ENCODE measurements around the gene LCE2B. TPM values are rescaled to one million over a fixed set of nuclear protein-coding genes. Genes with fewer than 3 reads are reported as not detected.

The LCE2B gene
- total RNA-seq, 1 experiment from 2014 or later = not detected

DNA sequence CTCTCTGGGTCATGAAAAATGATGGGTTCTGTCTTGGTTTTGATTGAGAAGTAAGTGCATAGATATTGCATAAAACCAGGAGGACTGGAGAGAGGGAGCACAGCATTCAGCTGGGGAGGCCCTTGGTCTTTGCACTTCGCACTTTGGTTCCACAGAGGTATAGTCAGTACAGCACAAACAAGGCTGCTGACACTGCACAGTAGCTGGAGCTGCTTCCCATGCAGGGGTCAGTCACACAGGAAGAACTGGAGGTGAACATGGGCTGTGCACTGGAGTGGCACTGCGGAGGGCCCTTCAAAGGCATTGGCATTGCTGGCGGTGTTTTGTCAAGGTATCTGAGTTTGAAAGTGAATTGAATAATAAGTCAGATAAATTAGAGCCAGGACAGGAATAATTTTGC, 27.3 kb upstream of the LCE2B start:
- Histone ChIP-seq H2BK120ac (ENCODE audit: low read depth, low read length, poor library complexity, severe bottlenecking) (no peak overlapping the region), H2BK20ac (ENCODE audit: low read depth, low read length, poor library complexity, severe bottlenecking) (no peak overlapping the region), H3K18ac (ENCODE audit: insufficient read length, low read depth, low read length) (no peak overlapping the region), H3K4me1 (ENCODE audit: insufficient read depth, low read length) (no peaks in the 10 kb centered on the region), H3K23ac (ENCODE audit: insufficient read length, low read depth, low read length) (no peak overlapping the region), H3K79me2 (ENCODE audit: insufficient read depth, low read length) (no peaks in the 10 kb centered on the region), H3K14ac (ENCODE audit: insufficient read depth, low read length) (no peak overlapping the region), H4K20me1 (ENCODE audit: control insufficient read depth, insufficient read depth, insufficient read length) (no peaks in the 10 kb centered on the region), H3K9ac (ENCODE audit: extremely low read depth, insufficient read length, low read length) (no peak overlapping the region), H2AK5ac (ENCODE audit: insufficient read length, low read length) (no peak overlapping the region), H4K5ac (ENCODE audit: insufficient read length, low read depth, low read length) (no peak overlapping the region), H3K56ac (ENCODE audit: insufficient read length, low read depth, low read length) (no peak overlapping the region), H3K27me3 (ENCODE audit: insufficient read depth, low read length) (no peaks in the 10 kb centered on the region), H2BK12ac (ENCODE audit: insufficient read length, low read depth, low read length) (no peak overlapping the region), H3T11ph (ENCODE audit: low read length) (no peak overlapping the region), H3K23me2 (ENCODE audit: insufficient read length, low read depth, low read length, poor library complexity, severe bottlenecking) (no peaks in the 10 kb centered on the region), H4K8ac (replicated peaks; ENCODE audit: insufficient read length, low read depth, low read length) (no peak overlapping the region), H3K27ac (ENCODE audit: insufficient read length, low read depth, low read length) (no peak overlapping the region), H3K4me2 (ENCODE audit: insufficient read depth, insufficient read length, low read length) (no peak overlapping the region), H3K79me1 (ENCODE audit: insufficient read depth, low read depth, low read length, poor library complexity, severe bottlenecking) (no peaks in the 10 kb centered on the region), H2AFZ (ENCODE audit: low read length) (no peak overlapping the region), H2BK15ac (ENCODE audit: low read depth, low read length) (no peak overlapping the region), H3K4ac (ENCODE audit: low read depth, low read length) (no peak overlapping the region), H4K91ac (ENCODE audit: insufficient read length, low read depth, low read length) (no peak overlapping the region), H2BK5ac (ENCODE audit: insufficient read length, low read length) (no peak overlapping the region), H3K9me3 (ENCODE audit: control insufficient read depth, low read depth, low read length) (peaks cover 83% of the 10 kb centered on the region)
- Mint-ChIP-seq H3K27me3 (ENCODE audit: low read depth) (no peaks in the 10 kb centered on the region; the same call in none of the 2 replicates), H3K27ac (no peak overlapping the region), H3K36me3 (ENCODE audit: insufficient read depth in 1 of 3, low read depth in 3 of 3) (peaks cover 0 to 21% (median 5%) of the 10 kb centered on the region in 3 experiments; a peak in 4 of 7 replicates), H3K4me1 (no peaks in the 10 kb centered on the region), H3K9me3 (peaks cover 93 to 96% of the 10 kb centered on the region in 2 experiments), H3K4me3 (no peak overlapping the region)
- WGBS (ENCODE audit: extremely low coverage, insufficient read length, low lambda C conversion rate) = no CpG with 5 or more reads among the region's 3 CpGs
- no peak for DNase-seq
- TF ChIP-seq, protein P1, sequence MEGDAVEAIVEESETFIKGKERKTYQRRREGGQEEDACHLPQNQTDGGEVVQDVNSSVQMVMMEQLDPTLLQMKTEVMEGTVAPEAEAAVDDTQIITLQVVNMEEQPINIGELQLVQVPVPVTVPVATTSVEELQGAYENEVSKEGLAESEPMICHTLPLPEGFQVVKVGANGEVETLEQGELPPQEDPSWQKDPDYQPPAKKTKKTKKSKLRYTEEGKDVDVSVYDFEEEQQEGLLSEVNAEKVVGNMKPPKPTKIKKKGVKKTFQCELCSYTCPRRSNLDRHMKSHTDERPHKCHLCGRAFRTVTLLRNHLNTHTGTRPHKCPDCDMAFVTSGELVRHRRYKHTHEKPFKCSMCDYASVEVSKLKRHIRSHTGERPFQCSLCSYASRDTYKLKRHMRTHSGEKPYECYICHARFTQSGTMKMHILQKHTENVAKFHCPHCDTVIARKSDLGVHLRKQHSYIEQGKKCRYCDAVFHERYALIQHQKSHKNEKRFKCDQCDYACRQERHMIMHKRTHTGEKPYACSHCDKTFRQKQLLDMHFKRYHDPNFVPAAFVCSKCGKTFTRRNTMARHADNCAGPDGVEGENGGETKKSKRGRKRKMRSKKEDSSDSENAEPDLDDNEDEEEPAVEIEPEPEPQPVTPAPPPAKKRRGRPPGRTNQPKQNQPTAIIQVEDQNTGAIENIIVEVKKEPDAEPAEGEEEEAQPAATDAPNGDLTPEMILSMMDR (conservative IDR thresholded peaks at IDR 0.05) = no peak

All from H9 (cell line).